Glutamatergic neuron (in vitro differentiated cells): ENCODE measurements around the gene SH3BP4. TPM values are rescaled to one million over a fixed set of nuclear protein-coding genes. Genes with fewer than 3 reads are reported as not detected.

Source experiments
- DNase-seq: peaks from one replicate; pipeline ENCODE4 v3.0.0; 2022
- H3K27ac Mint-ChIP-seq: one replicate; pipeline ENCODE4 v1.8.0; 2020; ENCODE audit warnings: mild to moderate bottlenecking, mixed read lengths, inconsistent platforms; ENCODE audit not compliant: unreplicated experiment
- H3K27me3 Mint-ChIP-seq: one replicate; pipeline ENCODE4 v1.8.0; 2020; ENCODE audit warnings: mild to moderate bottlenecking, moderate library complexity, mixed read lengths, inconsistent platforms; ENCODE audit not compliant: unreplicated experiment
- H3K36me3 Mint-ChIP-seq: one replicate; pipeline ENCODE4 v1.8.0; 2020; ENCODE audit warnings: mild to moderate bottlenecking, mixed read lengths, inconsistent platforms; ENCODE audit not compliant: unreplicated experiment
- H3K4me1 Mint-ChIP-seq: one replicate; pipeline ENCODE4 v1.8.0; 2020; ENCODE audit warnings: mild to moderate bottlenecking, low read depth, mixed read lengths, inconsistent platforms; ENCODE audit not compliant: unreplicated experiment
- H3K4me3 Mint-ChIP-seq: one replicate; pipeline ENCODE4 v1.8.0; 2020; ENCODE audit warnings: mild to moderate bottlenecking, mixed read lengths, inconsistent platforms; ENCODE audit not compliant: unreplicated experiment
- H3K9me3 Mint-ChIP-seq: one replicate; pipeline ENCODE4 v1.8.0; 2020; ENCODE audit warnings: mild to moderate bottlenecking, moderate library complexity, mixed read lengths, inconsistent platforms; ENCODE audit not compliant: unreplicated experiment
- CTCF ChIP-seq: fragments of 200-600 bp; sonication (generic); IDR thresholded peaks from one replicate; pipeline ENCODE4 v1.5.0; 2021; ENCODE audit not compliant: partially characterized antibody, unreplicated experiment
- total RNA-seq: library from RNA; stranded (reverse); fragmentation: NEBNext Ultra II Directional; extraction: Animal tissue kit (Norgen Biotek cat#: 25700); gene quantifications from one replicate; pipeline ENCODE4 v1.2.1, GENCODE V29; 2021; ENCODE audit not compliant: unreplicated experiment

SH3BP4 gene
- total RNA-seq, 1 donor from 2014 or later = 59.3 TPM

GRCh38 chr2:234990300-234990699 is 38.5 kb downstream of the SH3BP4 start:
- no peak overlapping the region for H3K4me3 Mint-ChIP-seq
- H3K36me3 Mint-ChIP-seq = peaks cover 6% of the 10 kb centered on the region
- peaks cover 6% of the 10 kb centered on the region for H3K27me3 Mint-ChIP-seq
- H3K27ac Mint-ChIP-seq = no peak overlapping the region
- no peak for DNase-seq
- peaks cover 13% of the 10 kb centered on the region for H3K9me3 Mint-ChIP-seq
- TF ChIP-seq CTCF = no peak
- peaks cover 20% of the 10 kb centered on the region for H3K4me1 Mint-ChIP-seq

DNA sequence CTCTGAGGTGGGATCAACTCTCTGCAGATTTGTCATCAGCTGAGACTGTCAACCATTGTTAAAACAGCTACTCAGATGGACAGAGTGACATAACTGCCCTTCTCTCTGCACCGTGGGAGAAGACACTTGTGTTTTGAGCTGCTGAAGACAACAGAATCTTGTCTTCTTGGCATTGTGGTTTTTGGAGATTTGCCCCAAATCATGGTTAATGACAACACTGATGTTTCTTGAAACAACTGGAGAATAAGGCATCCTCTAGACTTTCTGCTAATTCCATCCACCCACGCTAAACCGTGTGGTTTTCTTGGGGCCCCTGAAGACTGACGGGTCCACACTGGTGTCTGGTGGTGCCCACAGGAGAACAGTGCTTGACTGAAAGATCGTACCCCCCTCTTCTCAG is 39.5 kb downstream of the SH3BP4 start:
- Mint-ChIP-seq H3K4me1 (peaks cover 23% of the 10 kb centered on the region), H3K27ac (no peak overlapping the region), H3K9me3 (peaks cover 13% of the 10 kb centered on the region), H3K36me3 (peaks cover 6% of the 10 kb centered on the region), H3K4me3 (no peak overlapping the region), H3K27me3 (peaks cover 9% of the 10 kb centered on the region)
- TF ChIP-seq CTCF = no peak
- no peak for DNase-seq

DNA sequence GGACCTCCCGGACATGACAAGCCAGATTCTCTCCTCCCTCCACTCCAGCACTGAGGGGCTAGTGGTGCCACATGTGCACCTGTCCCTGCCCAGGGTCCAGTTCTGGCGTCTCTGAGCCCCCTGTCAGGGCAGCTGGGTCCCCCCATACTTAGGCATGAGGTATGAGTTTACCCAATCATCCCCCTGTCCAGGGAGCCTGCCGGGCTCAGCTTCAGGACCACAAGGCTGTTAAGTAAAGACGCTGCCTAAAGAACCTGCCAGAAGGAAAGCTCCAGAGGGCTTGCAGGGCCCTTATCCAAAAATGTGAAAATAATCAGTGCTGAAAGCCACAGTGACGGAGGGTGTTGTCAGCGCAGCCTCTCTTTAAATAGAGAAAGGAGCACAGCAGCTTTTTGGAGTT is 40.0 kb downstream of the SH3BP4 start:
- peaks cover 9% of the 10 kb centered on the region for H3K27me3 Mint-ChIP-seq
- H3K27ac Mint-ChIP-seq = no peak overlapping the region
- H3K4me3 Mint-ChIP-seq = no peak overlapping the region
- H3K4me1 Mint-ChIP-seq = peaks cover 24% of the 10 kb centered on the region
- DNase-seq = no peak
- TF ChIP-seq CTCF = no peak
- H3K9me3 Mint-ChIP-seq = peaks cover 13% of the 10 kb centered on the region
- H3K36me3 Mint-ChIP-seq = peaks cover 6% of the 10 kb centered on the region

- TF ChIP-seq CTCF = no peak
- peaks cover 13% of the 10 kb centered on the region for H3K9me3 Mint-ChIP-seq
- peaks cover 6% of the 10 kb centered on the region for H3K36me3 Mint-ChIP-seq
- peaks cover 9% of the 10 kb centered on the region for H3K27me3 Mint-ChIP-seq
- H3K4me1 Mint-ChIP-seq = peaks cover 24% of the 10 kb centered on the region
- DNase-seq = no peak
- no peak overlapping the region for H3K27ac Mint-ChIP-seq
- H3K4me3 Mint-ChIP-seq = no peak overlapping the region
Measured at GRCh38 chr2:234992196-234992595, 40.4 kb downstream of the SH3BP4 start.

DNA sequence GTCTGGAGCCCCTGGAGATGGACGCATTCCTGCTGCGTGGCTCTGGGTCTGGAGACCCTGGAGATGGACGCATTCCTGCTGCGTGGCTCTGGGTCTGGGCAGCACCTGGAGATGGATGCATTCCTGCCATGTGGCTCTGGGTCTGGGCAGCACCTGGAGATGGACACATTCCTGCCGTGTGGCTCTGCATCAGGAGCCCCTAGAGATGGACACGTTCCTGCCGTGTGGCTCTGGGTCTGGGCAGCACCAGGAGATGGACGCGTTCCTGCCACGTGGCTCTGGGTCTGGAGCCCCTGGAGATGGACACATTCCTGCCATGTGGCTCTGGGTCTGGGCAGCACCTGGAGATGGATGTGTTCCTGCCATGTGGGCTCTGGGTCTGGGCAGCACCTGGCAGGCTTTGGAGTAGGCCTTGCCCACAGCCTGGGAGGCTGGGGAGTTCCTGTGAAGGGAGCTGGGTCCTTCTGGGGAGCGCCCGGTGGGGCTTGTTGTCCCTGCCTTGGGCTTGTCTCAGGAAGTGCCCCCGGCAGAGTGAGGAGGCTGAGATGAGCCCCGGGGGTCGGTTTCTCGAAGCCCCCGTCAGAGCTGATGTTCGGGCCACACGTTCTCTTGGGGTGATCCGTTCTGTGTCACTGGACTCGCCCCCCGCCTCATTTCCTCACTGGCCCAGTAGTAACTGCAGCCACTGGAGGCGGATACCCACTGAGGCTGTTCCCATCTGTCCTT is 41.0 kb downstream of the SH3BP4 start:
- H3K27ac Mint-ChIP-seq = no peak overlapping the region
- H3K4me3 Mint-ChIP-seq = no peak overlapping the region
- peaks cover 9% of the 10 kb centered on the region for H3K27me3 Mint-ChIP-seq
- peaks cover 13% of the 10 kb centered on the region for H3K9me3 Mint-ChIP-seq
- H3K4me1 Mint-ChIP-seq = peaks cover 21% of the 10 kb centered on the region
- peaks cover 6% of the 10 kb centered on the region for H3K36me3 Mint-ChIP-seq
- no peak for TF ChIP-seq CTCF
- DNase-seq = no peak
